HEK293 (cell line): ENCODE results near the gene ZC3H18.

Source experiments
- CTCF ChIA-PET: fragments of 350-600 bp; formaldehyde crosslinking; extraction: SDS; loops from one replicate; lab custom pipeline; 2021; ENCODE audit warnings: antibody characterized with exemption; lab: Yijun Ruan, JAX
- POLR2A ChIA-PET: fragments of 300-600 bp; formaldehyde crosslinking; extraction: SDS; loops from one replicate; lab custom pipeline; 2020; ENCODE audit warnings: antibody characterized with exemption, inconsistent platforms; lab: Yijun Ruan, JAX
- H3K27ac ChIP-seq: fragments of 200-500 bp; sonication (Bioruptor generic); 2 replicates; pipeline ENCODE4 v1.5.1; 2014; ENCODE audit warnings: low read depth, low read length, control low read depth, inconsistent platforms; ENCODE audit errors: extremely low read depth
- H3K36me3 ChIP-seq, 2 experiments: fragments of 200-500 bp in 1 of 2; sonication (Bioruptor generic) in 1 of 2; 1 replicate in 1 of 2; 2 replicates in 1 of 2; pipeline ENCODE4 v1.5.1; 2014 to 2017; ENCODE audit warnings: inconsistent platforms in 2 of 2, low read length in 2 of 2; ENCODE audit not compliant: control insufficient read depth in 2 of 2, insufficient read depth in 1 of 2
- H3K4me1 ChIP-seq: fragments of 200-500 bp; sonication (Bioruptor generic); 2 replicates; pipeline ENCODE4 v1.5.1; 2014; ENCODE audit warnings: mild to moderate bottlenecking, low read length, inconsistent platforms; ENCODE audit not compliant: control insufficient read depth, insufficient read depth
- H3K4me3 ChIP-seq: 2 replicates; pipeline ENCODE4 v1.5.1; 2011; ENCODE audit warnings: low read depth, mild to moderate bottlenecking, control low read depth, low read length, moderate library complexity
- H3K9me3 ChIP-seq: fragments of 200-500 bp; sonication (Bioruptor generic); 2 replicates; pipeline ENCODE4 v1.5.1; 2014; ENCODE audit warnings: low read depth, low read length, inconsistent platforms; ENCODE audit not compliant: control insufficient read depth, insufficient read depth
- GLIS2 ChIP-seq: fragments of 450-650 bp; formaldehyde crosslinking; IDR thresholded peaks from 2 replicates; pipeline ENCODE4 v1.5.1; 2016; ENCODE audit warnings: missing biosample characterization, missing genetic modification characterization
- PBX3 ChIP-seq: sonication (generic); formaldehyde crosslinking; IDR thresholded peaks from 2 replicates; pipeline ENCODE4 v1.8.1; 2022; ENCODE audit warnings: mild to moderate bottlenecking, moderate library complexity, missing genetic modification reagents
- REPIN1 ChIP-seq: fragments of 450-650 bp; formaldehyde crosslinking; IDR thresholded peaks from 2 replicates; pipeline ENCODE4 v1.5.1; 2017; ENCODE audit warnings: missing biosample characterization, missing genetic modification characterization, low read depth
- SP2 ChIP-seq: fragments of 450-650 bp; formaldehyde crosslinking; IDR thresholded peaks from 2 replicates; pipeline ENCODE4 v1.5.1; 2016; ENCODE audit warnings: missing biosample characterization, missing genetic modification characterization
- YY2 ChIP-seq: fragments of 450-650 bp; formaldehyde crosslinking; IDR thresholded peaks from 2 replicates; pipeline ENCODE4 v1.5.1; 2016; ENCODE audit warnings: missing biosample characterization, missing genetic modification characterization
- ZBTB48 ChIP-seq: fragments of 450-650 bp; formaldehyde crosslinking; IDR thresholded peaks from 2 replicates; pipeline ENCODE4 v1.5.1; 2016; ENCODE audit warnings: missing biosample characterization, missing genetic modification characterization
- ZBTB8A ChIP-seq: fragments of 450-650 bp; formaldehyde crosslinking; IDR thresholded peaks from 2 replicates; pipeline ENCODE4 v1.5.1; 2016; ENCODE audit warnings: missing biosample characterization, missing genetic modification characterization
- ZNF121 ChIP-seq: fragments of 450-650 bp; formaldehyde crosslinking; IDR thresholded peaks from 2 replicates; pipeline ENCODE4 v1.5.1; 2016; ENCODE audit warnings: missing biosample characterization, missing genetic modification characterization
- ZNF18 ChIP-seq: fragments of 450-650 bp; formaldehyde crosslinking; IDR thresholded peaks from 2 replicates; pipeline ENCODE4 v1.5.1; 2016; ENCODE audit warnings: missing biosample characterization, missing genetic modification characterization
- ZNF19 ChIP-seq: fragments of 450-650 bp; formaldehyde crosslinking; IDR thresholded peaks from 2 replicates; pipeline ENCODE4; 2016; ENCODE audit warnings: missing biosample characterization, missing genetic modification characterization, low read depth
- ZNF2 ChIP-seq: fragments of 450-650 bp; formaldehyde crosslinking; IDR thresholded peaks from 2 replicates; pipeline ENCODE4 v1.5.1; 2016; ENCODE audit warnings: missing biosample characterization, missing genetic modification characterization
- ZNF426 ChIP-seq: fragments of 450-650 bp; formaldehyde crosslinking; IDR thresholded peaks from 2 replicates; pipeline ENCODE4 v1.5.1; 2017; ENCODE audit warnings: missing biosample characterization, missing genetic modification characterization, mild to moderate bottlenecking, inconsistent platforms, moderate library complexity
- ZNF488 ChIP-seq: fragments of 450-650 bp; formaldehyde crosslinking; IDR thresholded peaks from 2 replicates; pipeline ENCODE4 v1.5.1; 2016; ENCODE audit warnings: missing biosample characterization, missing genetic modification characterization
- ZNF530 ChIP-seq: fragments of 450-650 bp; formaldehyde crosslinking; IDR thresholded peaks from 2 replicates; pipeline ENCODE4 v1.5.1; 2016; ENCODE audit warnings: low read depth, missing biosample characterization, missing genetic modification characterization
- ZNF561 ChIP-seq: fragments of 450-650 bp; IDR thresholded peaks from 2 replicates; pipeline ENCODE4 v1.5.1; 2018; ENCODE audit warnings: missing biosample characterization, missing genetic modification characterization, borderline replicate concordance
- ZNF596 ChIP-seq: fragments of 450-650 bp; IDR thresholded peaks from 2 replicates; pipeline ENCODE4 v1.5.0; 2018; ENCODE audit warnings: missing biosample characterization, mild to moderate bottlenecking, missing genetic modification characterization, moderate library complexity
- ZNF692 ChIP-seq: fragments of 450-650 bp; formaldehyde crosslinking; IDR thresholded peaks from 2 replicates; pipeline ENCODE4 v1.5.1; 2016; ENCODE audit warnings: missing biosample characterization, missing genetic modification characterization
- ZNF777 ChIP-seq: fragments of 450-650 bp; formaldehyde crosslinking; IDR thresholded peaks from 2 replicates; pipeline ENCODE4 v1.5.1; 2017; ENCODE audit warnings: missing biosample characterization, missing genetic modification characterization, borderline replicate concordance
- ZNF843 ChIP-seq: fragments of 450-650 bp; formaldehyde crosslinking; IDR thresholded peaks from 2 replicates; pipeline ENCODE4 v1.5.1; 2016; ENCODE audit warnings: missing biosample characterization, missing genetic modification characterization

ZC3H18 gene

GRCh38 chr16:88580371-88580770, 10.2 kb downstream of the ZC3H18 start:
- POLR2A ChIA-PET, result no interaction called here
- Histone ChIP-seq H3K36me3 (peaks cover 3 to 87% of the 10 kb centered on the region in 2 experiments; a peak in 2 of 3 replicates), H3K4me1 (no peaks in the 10 kb centered on the region)
- TF ChIP-seq ZNF843 (no peak), REPIN1 (tag by site-specific recombination) (no peak), PBX3 (CRISPR knock-in tag) (no peak)
- TF ChIP-seq, all 188 proteins: peak for 0
- CTCF ChIA-PET, result no interaction called here
- no peaks in the 10 kb centered on the region for H3K9me3 ChIP-seq
- no peak overlapping the region for H3K27ac ChIP-seq
- no peak overlapping the region for H3K4me3 ChIP-seq

GRCh38 chr16:88581033-88581432, 10.8 kb downstream of the ZC3H18 start:
- H3K36me3 ChIP-seq, result peaks cover under 1 to 88% of the 10 kb centered on the region in 2 experiments; a peak in 2 of 3 replicates
- POLR2A ChIA-PET, result no interaction called here

GRCh38 chr16:88582912-88583575, 12.8 kb downstream of the ZC3H18 start:
- no peak overlapping the region for H3K27ac ChIP-seq
- H3K9me3 ChIP-seq, result no peaks in the 10 kb centered on the region
- CTCF ChIA-PET, result interaction anchor here (0.6 kb wide), 1 partner anchor 13 kb away, joined by 3 read pairs; the partner anchor contains the start of gene ZC3H18
- no peak overlapping the region for H3K4me3 ChIP-seq
- H3K36me3 ChIP-seq, result peaks cover 8 to 87% of the 10 kb centered on the region in 2 experiments; a peak in 2 of 3 replicates
- TF ChIP-seq YY2 (tag by site-specific recombination) (no peak), ZNF561 (tag by site-specific recombination) (no peak), ZNF530 (tag by site-specific recombination) (no peak), ZNF426 (tag by site-specific recombination) (no peak), ZNF488 (no peak), ZNF2 (tag by site-specific recombination) (no peak), ZNF19 (no peak), ZBTB8A (tag by site-specific recombination) (no peak), ZBTB48 (no peak), ZNF692 (tag by site-specific recombination) (no peak), ZNF596 (no peak), GLIS2 (tag by site-specific recombination) (no peak), SP2 (tag by site-specific recombination) (no peak), ZNF18 (tag by site-specific recombination) (no peak)
- H3K4me1 ChIP-seq, result no peaks in the 10 kb centered on the region
- POLR2A ChIA-PET, result interaction anchor here (1.6 kb wide), 1 partner anchor 13 kb away, joined by 3 read pairs; the partner anchor contains the start of gene ZC3H18

More at GRCh38 chr16:88581033-88581432, 10.8 kb downstream of the ZC3H18 start:
- Histone ChIP-seq H3K4me3 (no peak overlapping the region), H3K4me1 (no peaks in the 10 kb centered on the region), H3K27ac (no peak overlapping the region), H3K9me3 (no peaks in the 10 kb centered on the region)
- TF ChIP-seq ZNF121, result peak; percentile 69; the same call in 1 of the 2 replicates
- no peak for TF ChIP-seq ZNF777
- CTCF ChIA-PET, result no interaction called here
